HG03460 (cell line): ENCODE measurements around the gene PTPRM.

ENCODE experiments used
- ATAC-seq: cut with Tn5 transposase; IDR thresholded peaks from one replicate; pipeline ENCODE4 v1.9.1; 2021; ENCODE audit not compliant: unreplicated experiment

Gene PTPRM

GRCh38 chr18:7844017-7844416, 276.9 kb downstream of the PTPRM start:
- ATAC-seq = no peak

GRCh38 chr18:7844418-7844817, 277.3 kb downstream of the PTPRM start:
- ATAC-seq = no peak

GRCh38 chr18:7846335-7846734, 279.2 kb downstream of the PTPRM start:
- no peak for ATAC-seq

- no peak for ATAC-seq
These were observed 280.4 kb downstream of the PTPRM start for GRCh38 chr18:7847357-7848053.

- ATAC-seq = no peak
These were observed 280.9 kb downstream of the PTPRM start for GRCh38 chr18:7848054-7848412.

GRCh38 chr18:7850446-7850845, 283.3 kb downstream of the PTPRM start:
- no peak for ATAC-seq

- ATAC-seq = no peak
These were observed 287.9 kb downstream of the PTPRM start for GRCh38 chr18:7855028-7855427.

GRCh38 chr18:7855671-7856070, 288.6 kb downstream of the PTPRM start:
- no peak for ATAC-seq

- ATAC-seq = no peak
These were observed 289.0 kb downstream of the PTPRM start for GRCh38 chr18:7856116-7856515.

- ATAC-seq = no peak
These were observed 289.6 kb downstream of the PTPRM start for GRCh38 chr18:7856733-7857132.

- no peak for ATAC-seq
These were observed 290.4 kb downstream of the PTPRM start for GRCh38 chr18:7857562-7857961.

- ATAC-seq = no peak
These were observed 292.0 kb downstream of the PTPRM start for GRCh38 chr18:7859122-7859521.

GRCh38 chr18:7870266-7870665, 303.1 kb downstream of the PTPRM start:
- no peak for ATAC-seq

GRCh38 chr18:7870855-7871254, 303.7 kb downstream of the PTPRM start:
- no peak for ATAC-seq

GRCh38 chr18:7871560-7872456, 304.7 kb downstream of the PTPRM start:
- no peak for ATAC-seq

- ATAC-seq = no peak
These were observed 305.5 kb downstream of the PTPRM start for GRCh38 chr18:7872569-7872968.

GRCh38 chr18:7873316-7873715, 306.2 kb downstream of the PTPRM start:
- no peak for ATAC-seq

GRCh38 chr18:7876354-7877104, 309.4 kb downstream of the PTPRM start:
- no peak for ATAC-seq

GRCh38 chr18:7877609-7878008, 310.5 kb downstream of the PTPRM start:
- no peak for ATAC-seq

GRCh38 chr18:7878265-7879211, 311.4 kb downstream of the PTPRM start:
- no peak for ATAC-seq

GRCh38 chr18:7879717-7880116, 312.6 kb downstream of the PTPRM start:
- no peak for ATAC-seq
